Mucosa of gallbladder (tissue), 1 donor: ENCODE results near the gene NEURL1. TPM values are rescaled to one million over a fixed set of nuclear protein-coding genes. Genes with fewer than 3 reads are reported as not detected.

Experiments
- DNase-seq: peaks from one replicate; pipeline ENCODE4 v3.0.0-alpha.2; 2020; ENCODE audit warnings: low spot score
- total RNA-seq: library from RNA; stranded (reverse); gene quantifications from one replicate; pipeline ENCODE4 v1.2.1, GENCODE V29; 2021
- donor health status: DM: no; HTN: no; CAD: no.

The NEURL1 gene
- total RNA-seq, 1 donor from 2014 or later = 4.9 TPM

GRCh38 chr10:103545771-103546281, 52.3 kb downstream of the NEURL1 start:
- no peak for DNase-seq

- no peak for DNase-seq
Measured at GRCh38 chr10:103546401-103546800, 52.9 kb downstream of the NEURL1 start.

GRCh38 chr10:103547391-103547946, 54.0 kb downstream of the NEURL1 start:
- no peak for DNase-seq

- no peak for DNase-seq
Measured at GRCh38 chr10:103548006-103548405, 54.5 kb downstream of the NEURL1 start.

- DNase-seq = no peak
Measured at GRCh38 chr10:103548581-103549348, 55.3 kb downstream of the NEURL1 start.

GRCh38 chr10:103549349-103549685, 55.8 kb downstream of the NEURL1 start:
- DNase-seq = no peak

- no peak for DNase-seq
Measured at GRCh38 chr10:103550229-103550628, 56.7 kb downstream of the NEURL1 start.

DNA sequence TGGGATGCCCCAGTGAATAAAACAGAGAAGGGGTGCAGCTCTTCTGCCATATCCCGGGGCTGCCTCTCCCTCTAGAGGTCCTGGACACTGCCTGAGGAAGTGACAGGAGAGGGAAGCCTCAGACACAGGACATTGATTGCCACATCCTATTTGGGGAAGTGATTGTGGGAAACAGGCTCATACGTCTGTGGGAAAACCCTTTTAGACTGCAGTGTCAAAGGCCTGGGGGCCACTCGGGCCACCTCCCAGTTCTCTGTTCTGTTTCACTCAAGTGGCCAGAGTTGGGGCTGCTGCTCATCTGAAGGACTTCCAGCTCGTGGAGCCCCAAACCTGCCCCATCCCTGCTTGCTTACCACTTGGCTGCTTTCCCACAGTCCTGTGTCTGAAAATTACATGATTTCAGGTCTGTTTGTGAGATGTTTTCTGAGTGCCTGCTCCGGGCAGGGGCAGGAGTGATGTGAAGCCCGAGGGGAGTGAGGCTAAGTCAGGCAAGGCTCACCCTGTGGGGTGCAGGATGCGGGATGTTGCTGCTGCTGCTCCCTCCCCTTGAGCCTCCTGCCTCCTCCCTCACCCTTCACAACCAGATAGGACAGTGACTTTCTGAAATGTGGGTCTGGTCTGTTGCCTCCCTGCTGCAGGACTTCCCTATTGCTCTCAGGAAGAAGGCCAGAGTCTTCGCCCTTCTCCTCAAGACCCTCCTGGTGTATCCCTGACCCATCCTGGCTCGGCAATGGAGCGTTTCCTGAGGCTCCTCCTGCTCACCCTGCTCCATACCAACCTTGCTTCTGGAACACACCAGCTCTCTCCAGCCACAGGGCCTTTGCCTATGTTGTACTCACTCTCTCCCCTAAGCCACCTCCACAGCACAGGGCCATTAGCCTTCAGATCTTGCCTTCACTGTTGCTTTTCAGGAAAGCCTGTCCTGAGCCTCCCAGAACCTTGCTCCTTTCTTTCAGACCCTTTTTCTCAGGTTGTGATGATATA, 58.4 kb downstream of the NEURL1 start:
- no peak for DNase-seq

DNA sequence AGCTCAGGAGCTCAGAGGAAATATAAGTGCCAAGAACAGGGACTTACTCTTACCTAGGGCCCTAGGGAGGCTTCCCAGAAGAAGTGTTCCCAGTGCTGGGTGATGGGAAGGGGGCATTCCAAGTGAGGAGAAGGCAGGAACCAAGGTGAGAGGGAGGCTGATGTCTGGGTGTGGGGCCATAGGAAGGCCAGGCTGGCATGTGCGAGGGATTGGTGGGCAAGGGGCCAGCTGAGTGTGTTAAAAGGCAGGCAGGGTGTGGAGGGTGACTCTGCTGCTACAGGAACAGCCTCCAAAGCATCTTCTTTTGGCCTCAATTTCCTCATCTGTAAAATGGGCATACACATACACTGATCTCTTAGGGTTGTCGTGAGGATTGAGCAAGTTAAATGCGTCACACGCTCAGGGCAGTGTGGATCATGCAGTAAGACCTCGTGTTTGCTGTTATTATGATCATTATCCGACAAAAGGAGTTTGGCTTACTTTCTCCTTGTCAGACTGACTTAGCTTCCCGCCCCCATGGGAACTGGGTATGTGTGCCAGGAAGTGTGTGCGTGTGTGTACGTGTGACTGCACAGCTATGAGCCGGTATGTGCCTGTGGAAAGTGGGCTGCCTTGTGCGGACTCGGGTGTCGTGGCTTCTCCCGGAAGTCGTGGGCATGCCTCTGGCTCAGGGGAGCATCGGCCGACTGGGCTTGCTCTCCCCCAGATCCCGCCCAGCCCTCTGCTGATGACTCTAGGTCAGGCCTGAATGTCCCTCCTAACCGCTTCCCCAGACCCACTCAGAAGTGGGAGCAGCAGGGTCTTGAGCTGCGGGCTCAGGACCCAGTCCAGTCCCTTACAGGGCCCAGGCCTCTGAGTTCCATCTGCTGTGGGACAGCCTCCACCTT, 59.6 kb downstream of the NEURL1 start:
- DNase-seq = no peak

DNA sequence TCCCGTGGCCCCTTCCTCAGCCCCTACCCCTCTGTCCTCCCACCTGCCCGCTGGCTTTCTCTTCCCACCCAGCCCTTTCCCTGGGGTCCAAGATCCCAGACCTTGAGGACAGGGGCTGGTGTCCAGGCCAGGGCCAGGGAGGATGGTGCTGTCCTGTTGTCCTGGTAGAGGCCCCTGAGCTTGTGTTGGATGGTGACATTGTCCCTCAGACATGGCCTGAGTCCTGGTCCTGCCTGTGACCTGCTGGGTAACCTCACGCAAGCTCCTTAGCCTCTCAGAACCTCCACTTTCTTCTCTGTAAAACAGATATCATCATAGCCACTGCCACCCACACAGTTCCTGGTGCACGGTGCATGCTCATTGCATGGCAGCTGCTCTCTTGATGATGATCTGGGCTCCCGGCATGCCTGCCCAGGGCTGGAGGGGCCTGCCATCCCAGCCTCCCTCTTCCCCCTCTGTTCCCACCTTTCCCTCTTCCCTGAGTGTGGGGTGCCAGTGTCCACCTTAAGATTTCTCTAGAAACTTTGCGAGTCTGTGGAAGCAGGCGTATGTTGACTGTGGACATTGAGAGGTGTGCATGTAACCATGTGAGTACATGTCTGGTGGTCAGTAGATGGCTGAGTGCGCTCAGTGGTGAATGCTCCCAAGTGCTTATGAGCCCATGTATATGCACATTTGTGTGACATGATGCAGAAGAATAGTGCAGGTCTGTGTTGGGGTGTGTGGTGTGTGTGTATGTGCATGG, 60.4 kb downstream of the NEURL1 start:
- no peak for DNase-seq

- peak; percentile 59 for DNase-seq
Measured at GRCh38 chr10:103554488-103555324, 61.2 kb downstream of the NEURL1 start.

DNA sequence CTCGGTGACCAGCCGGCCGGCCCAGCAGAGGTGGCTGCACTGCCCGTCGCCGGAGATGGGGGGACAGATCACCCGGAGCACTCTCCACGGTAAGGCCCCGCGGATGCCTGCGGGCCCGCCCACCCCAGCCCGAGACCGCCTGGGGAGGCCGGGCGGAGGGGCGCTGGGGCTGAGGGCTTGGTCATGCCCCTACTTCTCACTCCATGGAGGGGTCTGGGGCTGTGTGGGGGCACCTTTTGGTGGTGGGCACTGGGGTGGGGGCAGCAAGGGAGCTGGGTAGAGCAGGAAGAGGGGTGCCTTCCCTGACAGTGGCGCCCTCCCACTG, 61.8 kb downstream of the NEURL1 start:
- DNase-seq = no peak

DNA sequence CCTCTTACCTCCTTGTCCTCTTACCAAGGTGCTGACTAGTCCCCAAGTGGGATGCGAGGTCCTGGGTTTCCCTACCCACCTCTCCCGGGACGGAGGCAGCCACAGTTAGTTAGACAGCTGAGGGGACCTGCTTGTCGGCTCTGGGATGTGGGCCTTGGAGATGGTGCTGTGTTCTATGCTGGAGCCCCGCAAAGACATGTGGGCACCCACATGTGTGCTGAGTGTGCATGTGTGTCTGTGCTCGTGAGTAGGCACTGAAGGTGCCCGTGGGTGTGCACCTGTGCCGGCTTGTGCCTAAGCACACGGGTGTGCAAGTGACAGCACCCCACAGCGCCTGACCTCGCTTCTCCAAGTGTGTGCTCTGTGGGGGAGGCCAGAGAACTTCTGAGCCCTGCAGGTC, 62.2 kb downstream of the NEURL1 start:
- DNase-seq = no peak

DNA sequence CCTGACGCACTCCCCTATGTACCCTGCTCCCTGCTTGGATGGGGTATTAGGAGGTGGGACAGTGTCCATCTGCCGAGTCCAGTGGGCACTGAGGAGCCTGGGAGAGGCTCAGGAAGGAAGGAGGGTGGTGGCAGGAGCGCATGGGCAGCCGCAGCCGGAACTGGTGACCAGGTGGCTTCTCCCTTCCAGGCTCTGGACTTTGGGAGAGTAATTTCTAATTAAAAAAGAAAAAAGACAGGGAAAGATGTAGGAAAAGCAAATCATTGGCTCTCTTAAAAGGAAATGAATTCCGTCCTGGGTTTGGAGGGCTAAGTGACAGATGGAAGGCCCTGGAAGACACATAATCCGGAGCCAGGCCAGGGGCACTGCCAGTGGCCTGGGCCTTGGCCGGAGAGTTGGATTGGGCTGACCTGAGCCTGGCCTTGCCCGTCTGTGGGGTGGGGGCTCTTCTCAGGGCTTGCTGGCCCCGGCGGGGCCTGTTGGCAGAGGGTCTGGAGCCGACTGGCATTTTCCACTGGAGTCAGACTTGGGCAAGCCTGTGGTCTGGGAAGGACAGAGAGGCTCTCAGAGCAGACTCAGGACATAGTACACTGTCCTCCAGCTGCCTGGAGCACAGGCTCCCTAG, 63.0 kb downstream of the NEURL1 start:
- DNase-seq = no peak

DNA sequence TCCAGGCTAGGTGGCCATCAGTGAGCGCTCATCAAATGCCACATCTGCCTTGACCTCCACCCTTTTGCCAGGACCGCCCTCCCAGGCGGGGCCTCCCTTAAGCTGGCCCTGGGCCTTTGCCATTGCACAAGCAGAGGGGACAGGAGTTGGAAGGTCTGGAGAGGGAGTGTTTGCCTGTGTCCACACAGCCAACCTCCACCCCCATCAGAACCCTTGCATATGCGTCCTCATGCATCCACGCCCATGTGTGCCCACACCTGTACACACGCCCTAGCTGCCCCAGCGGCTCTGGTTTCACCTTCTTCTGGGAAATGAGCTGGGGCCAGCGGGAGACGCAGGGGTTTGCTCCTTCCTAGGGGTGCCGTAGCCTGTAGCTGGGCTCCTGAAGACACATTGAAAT, 64.0 kb downstream of the NEURL1 start:
- DNase-seq = no peak

GRCh38 chr10:103558911-103559310, 65.4 kb downstream of the NEURL1 start:
- DNase-seq = no peak

DNA sequence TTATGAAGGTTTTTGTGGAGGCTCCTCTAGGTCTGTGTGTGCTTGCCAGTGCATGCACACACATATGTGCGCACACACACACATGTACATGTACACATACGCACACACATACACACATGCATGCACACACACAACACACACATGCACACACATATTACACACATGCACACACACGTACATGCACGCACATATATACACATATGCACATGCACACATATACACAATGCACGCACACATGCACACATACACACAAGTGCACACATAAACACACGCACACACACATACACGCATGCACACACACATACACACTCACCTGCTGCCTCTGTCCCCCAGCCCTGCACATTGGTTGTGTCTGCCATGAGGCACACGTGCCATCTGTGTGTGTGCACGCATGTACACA, 66.3 kb downstream of the NEURL1 start:
- no peak for DNase-seq

DNA sequence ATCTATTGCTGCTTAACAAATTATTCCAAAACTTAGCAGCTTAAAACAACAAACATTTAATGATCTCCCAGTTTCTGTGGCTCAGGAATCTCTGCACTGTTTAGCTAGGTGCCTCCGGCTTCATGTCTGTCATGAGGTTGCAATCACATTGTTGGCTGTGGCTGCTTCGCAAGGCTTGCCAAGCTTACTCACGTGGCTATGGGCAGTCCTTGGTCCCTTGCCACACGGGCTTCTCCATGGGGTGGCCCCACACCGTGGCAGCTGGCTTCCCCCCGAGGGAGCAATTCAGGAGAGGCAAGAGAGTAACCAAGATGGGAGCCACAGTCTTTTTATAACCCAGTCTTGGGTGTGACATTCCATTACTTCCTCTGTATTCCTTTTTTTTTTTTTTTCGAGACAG, 67.4 kb downstream of the NEURL1 start:
- DNase-seq = no peak

DNA sequence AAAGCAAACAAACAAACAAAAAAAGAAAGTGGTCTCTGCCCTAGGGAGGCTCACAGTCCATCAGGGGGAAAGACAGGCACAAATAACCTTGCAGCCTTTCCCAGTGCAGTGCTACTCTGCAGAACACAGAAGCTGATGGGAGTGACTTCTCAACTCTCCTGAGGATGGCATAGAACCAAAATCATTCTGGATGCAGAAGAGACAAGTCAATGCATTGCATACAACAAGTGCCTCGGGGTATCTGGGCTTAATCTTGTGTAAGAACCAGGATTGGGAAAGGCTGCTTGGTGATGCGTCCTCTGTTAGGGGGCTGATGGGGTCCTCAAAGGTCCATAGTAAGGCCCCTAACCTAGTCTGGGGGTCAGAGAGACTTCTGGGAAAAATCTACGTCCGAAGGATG, 68.9 kb downstream of the NEURL1 start:
- no peak for DNase-seq
